Bronchial epithelial cell (primary cell): Measurements from ENCODE around the gene ORAI2. TPM values are rescaled to one million over a fixed set of nuclear protein-coding genes. Genes with fewer than 3 reads are reported as not detected.
A peak's percentile ranks its signal among the peaks of the same experiment; 100 is the strongest.

ENCODE experiments used
- DNase-seq: peaks from one replicate; pipeline ENCODE4 v3.0.0-alpha.2; 2010; ENCODE audit warnings: low read depth
- FAIRE-seq: peaks from 2 replicates; lab custom pipeline; 2011; peaks lifted over from hg19 to GRCh38; lab: Jason Lieb, UNC
- H3K27me3 ChIP-seq: 2 replicates; pipeline ENCODE4 v1.5.1; 2011; ENCODE audit warnings: low read length; ENCODE audit not compliant: control insufficient read depth, insufficient read depth
- H3K36me3 ChIP-seq: 2 replicates; pipeline ENCODE4 v1.5.1; 2011; ENCODE audit warnings: low read length; ENCODE audit not compliant: control insufficient read depth, insufficient read depth
- H3K4me3 ChIP-seq: 2 replicates; pipeline ENCODE4 v1.5.1; 2011; ENCODE audit warnings: mild to moderate bottlenecking, low read depth, low read length, control low read depth
- total RNA-seq: library from RNA; depleted of rRNA; stranded (reverse); fragments of >200 nt; gene quantifications from 2 replicates; pipeline ENCODE4 v1.2.1, GENCODE V29; 2014
- TF ChIP-seq, protein P1 (sequence below): IDR thresholded peaks from 2 replicates; pipeline ENCODE4 v1.5.1; 2011; ENCODE audit warnings: mild to moderate bottlenecking, moderate library complexity, low read length, control low read depth, inconsistent platforms; ENCODE audit not compliant: insufficient read depth, severe bottlenecking

The ORAI2 gene
- total RNA-seq, 1 donor from 2014 or later: 4.7 TPM

DNA sequence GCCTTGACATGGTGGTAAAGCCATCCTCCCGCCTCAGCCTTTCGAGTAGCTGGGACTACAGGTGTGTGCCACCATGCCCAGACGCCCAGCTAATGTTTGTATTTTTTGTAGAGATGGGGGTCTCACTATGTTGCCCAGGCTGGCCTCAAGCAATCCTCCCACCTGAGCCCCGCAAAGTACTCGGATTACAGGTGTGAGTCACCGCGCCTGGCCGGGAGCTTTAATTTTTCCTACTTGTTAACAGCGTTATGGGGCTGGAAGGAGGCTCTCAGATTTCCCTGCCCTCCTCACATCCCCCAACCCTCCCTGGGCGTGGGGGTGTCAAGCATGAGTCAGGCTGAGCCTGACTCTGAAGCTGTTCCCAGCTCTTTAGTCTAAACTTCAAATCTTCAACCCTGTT lies 23.0 kb downstream of the ORAI2 start:
- H3K36me3 ChIP-seq: peaks cover 8% of the 10 kb centered on the region
- DNase-seq (no peak), FAIRE-seq (no peak)
- TF ChIP-seq, protein P1, sequence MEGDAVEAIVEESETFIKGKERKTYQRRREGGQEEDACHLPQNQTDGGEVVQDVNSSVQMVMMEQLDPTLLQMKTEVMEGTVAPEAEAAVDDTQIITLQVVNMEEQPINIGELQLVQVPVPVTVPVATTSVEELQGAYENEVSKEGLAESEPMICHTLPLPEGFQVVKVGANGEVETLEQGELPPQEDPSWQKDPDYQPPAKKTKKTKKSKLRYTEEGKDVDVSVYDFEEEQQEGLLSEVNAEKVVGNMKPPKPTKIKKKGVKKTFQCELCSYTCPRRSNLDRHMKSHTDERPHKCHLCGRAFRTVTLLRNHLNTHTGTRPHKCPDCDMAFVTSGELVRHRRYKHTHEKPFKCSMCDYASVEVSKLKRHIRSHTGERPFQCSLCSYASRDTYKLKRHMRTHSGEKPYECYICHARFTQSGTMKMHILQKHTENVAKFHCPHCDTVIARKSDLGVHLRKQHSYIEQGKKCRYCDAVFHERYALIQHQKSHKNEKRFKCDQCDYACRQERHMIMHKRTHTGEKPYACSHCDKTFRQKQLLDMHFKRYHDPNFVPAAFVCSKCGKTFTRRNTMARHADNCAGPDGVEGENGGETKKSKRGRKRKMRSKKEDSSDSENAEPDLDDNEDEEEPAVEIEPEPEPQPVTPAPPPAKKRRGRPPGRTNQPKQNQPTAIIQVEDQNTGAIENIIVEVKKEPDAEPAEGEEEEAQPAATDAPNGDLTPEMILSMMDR: no peak
- no peak overlapping the region for H3K4me3 ChIP-seq
- no peaks in the 10 kb centered on the region for H3K27me3 ChIP-seq

DNA sequence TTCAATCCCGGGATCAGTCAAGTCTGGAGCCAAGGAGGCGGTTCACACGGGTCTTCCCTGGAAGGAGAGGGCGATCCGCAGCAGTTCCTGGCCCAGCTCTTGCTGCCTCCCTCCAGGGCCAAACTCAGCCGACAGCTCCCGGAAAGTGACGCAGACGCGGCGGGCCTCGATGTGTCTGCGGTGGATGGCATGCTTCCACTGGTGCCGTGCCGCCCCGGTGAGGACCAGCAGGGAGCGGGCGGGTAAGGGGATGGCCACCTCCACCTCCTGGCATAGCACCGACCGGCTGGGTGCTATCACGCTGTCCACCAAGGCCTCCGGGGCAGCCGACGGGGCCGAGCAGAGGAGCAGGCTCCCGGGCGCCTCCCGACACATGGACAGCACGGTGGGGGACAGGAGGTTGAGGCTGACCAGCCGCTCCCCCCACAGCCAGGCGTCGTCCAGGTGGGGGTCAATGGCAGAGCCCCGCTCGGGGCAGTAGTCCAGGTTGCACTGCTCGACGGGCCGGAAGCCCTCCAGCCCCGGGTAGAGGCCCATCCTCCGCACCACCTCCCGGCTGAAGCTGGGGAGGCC lies 24.1 kb downstream of the ORAI2 start:
- peaks cover 8% of the 10 kb centered on the region for H3K36me3 ChIP-seq
- FAIRE-seq (no peak), DNase-seq (no peak)
- H3K4me3 ChIP-seq: no peak overlapping the region
- TF ChIP-seq, protein P1: no peak
- H3K27me3 ChIP-seq: no peaks in the 10 kb centered on the region

DNA sequence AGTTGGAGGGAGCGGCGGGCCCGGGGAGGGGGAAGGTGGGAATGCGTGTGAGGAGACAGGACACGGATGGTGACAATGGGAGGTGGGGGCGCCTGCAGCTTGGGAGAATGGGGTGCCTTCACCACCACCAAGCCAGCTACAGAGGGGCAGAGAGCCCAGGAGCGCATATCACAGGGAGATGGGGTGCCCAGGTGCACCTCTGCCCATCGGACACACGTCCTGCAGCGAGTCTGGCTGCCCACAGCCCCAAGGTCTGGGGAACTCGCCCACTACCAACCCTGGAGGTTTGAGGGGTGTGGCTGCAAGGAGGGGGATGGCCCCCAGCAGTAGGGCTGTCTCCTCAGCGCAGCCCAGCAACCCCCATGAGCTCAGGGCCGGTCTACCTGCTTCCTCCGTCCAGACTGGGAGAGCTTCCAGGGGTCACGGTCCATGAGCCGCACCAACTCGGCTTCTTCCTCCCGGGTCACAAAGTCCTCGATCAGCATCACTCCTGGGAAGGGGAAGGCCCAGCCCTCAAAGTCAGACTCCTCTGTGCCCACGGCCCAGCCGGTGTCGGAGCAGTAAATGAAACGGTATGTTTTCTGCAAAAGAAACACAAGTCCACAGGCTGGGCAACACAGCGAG lies 26.0 kb downstream of the ORAI2 start:
- no peak for DNase-seq
- H3K4me3 ChIP-seq: no peak overlapping the region
- peaks cover 8% of the 10 kb centered on the region for H3K36me3 ChIP-seq
- TF ChIP-seq, protein P1: no peak
- H3K27me3 ChIP-seq: no peaks in the 10 kb centered on the region
- FAIRE-seq: no peak

DNA sequence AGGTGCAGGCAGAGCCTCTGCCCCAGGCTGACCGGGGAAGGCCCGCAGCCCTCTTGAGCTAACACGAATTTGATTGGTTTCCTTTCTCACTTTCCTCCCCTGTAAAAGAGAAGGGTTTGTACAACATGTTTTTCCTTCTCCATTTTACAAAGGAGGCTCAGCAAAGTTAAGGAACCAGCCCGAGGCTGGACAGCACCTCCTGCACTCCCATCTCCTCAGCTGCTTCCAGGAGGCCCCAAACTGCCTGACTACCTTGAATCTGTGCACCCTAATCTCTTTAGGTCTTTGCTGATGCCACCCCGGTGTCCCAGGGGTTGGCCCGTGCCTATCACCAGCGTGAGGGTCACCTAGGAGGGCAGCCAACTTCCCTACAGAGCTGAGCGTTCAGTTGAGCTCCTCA lies 27.1 kb downstream of the ORAI2 start:
- DNase-seq: no peak
- no peaks in the 10 kb centered on the region for H3K27me3 ChIP-seq
- peaks cover 8% of the 10 kb centered on the region for H3K36me3 ChIP-seq
- H3K4me3 ChIP-seq: no peak overlapping the region
- no peak for FAIRE-seq
- TF ChIP-seq, protein P1: no peak

DNA sequence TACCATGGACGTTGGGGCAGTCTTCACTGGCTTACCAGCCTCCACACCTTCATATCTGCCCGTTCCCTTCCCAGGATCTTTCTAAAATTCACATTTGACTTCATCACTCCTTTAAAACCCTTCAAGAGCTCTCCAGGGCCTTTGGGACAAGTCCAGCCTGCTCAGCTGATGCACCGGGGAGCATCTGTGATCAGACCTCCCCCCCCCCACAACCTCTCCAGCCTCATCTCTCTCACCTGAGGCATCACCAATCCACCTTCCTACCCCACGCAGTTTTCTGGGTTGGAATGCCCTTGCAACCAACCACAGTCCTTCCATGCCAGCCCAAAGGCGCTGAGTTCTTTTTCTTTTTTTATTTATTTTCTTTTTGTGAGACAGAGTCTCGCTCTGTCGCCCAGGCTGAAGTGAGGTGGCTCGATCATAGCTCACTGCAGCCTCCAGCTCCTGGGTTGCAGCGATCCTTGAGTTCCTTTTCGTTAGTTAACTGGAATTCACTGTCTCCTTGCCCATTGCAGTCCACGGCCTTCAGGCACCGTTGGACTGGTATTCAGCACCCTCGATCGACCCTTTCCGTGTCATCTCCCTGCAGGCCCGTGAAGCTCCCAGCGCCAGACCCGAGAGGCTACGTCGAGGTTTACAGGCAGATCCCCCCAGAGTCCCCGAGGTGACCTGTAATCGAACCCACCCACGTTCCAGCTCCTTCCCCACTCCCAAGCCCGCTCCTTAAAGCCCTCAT lies 30.6 kb downstream of the ORAI2 start:
- H3K4me3 ChIP-seq: peak overlapping the region; percentile 100
- FAIRE-seq (no peak), DNase-seq (no peak)
- peaks cover 4% of the 10 kb centered on the region for H3K36me3 ChIP-seq
- TF ChIP-seq, protein P1: no peak
- no peaks in the 10 kb centered on the region for H3K27me3 ChIP-seq
